Stimulated activated CD8-positive, alpha-beta memory T cell treated with anti-CD3 and anti-CD28 coated beads, Interleukin-12 subunit alpha, Interleukin-12 subunit beta, amount 100 ng/mL, for 4 hours (primary cell): ENCODE measurements around the gene ITPR3.

Source experiments
- DNase-seq: peaks from one replicate; pipeline ENCODE4 v3.0.0-alpha.2; 2020; ENCODE audit warnings: low read depth

The ITPR3 gene

DNA sequence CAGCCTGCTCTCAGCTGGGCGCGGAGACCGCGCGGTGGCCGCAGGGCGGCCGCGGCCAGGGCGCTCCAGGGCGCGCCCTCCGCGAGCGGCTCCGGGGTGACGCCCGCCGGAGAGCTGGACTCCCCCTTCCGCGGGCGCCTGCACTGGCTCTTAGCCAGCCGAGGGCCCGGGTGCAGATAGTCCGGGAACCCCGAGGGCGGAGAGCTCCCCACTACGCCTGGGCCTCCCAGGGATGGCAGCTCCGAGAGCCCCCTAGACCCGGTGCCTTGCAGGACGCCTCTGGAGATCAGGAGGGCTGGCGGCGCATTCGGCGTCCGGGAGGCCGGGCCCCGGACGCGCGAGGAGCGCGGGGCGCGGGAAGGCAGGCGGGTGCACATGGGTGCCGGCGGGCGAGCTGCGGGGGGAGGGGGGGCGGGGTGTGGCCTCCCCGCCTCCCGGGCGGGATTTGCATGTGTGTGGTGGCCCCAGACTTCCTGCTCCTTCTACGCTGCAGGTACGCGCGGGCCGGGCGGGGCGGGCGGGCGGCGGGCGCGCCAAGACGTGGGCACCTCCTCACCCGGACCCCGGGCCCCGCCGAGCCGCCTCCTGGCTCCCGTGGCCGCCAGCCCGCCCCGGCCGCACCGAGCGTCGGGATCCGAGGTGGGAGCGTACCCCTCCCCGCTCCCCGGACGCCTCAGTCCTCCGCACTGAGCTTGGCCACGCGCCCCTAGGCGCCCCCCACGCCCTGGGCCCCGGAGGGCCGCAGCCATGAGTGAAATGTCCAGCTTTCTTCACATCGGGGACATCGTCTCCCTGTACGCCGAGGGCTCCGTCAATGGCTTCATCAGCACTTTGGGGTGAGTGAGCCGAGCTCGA is at the start of gene ITPR3:
Gene ITPR3 (plus strand): TSS at position 467 of the 855 bp plus-strand sequence. CDS start 281 bp downstream, at position 748.
- peak; percentile 66 for DNase-seq

DNA sequence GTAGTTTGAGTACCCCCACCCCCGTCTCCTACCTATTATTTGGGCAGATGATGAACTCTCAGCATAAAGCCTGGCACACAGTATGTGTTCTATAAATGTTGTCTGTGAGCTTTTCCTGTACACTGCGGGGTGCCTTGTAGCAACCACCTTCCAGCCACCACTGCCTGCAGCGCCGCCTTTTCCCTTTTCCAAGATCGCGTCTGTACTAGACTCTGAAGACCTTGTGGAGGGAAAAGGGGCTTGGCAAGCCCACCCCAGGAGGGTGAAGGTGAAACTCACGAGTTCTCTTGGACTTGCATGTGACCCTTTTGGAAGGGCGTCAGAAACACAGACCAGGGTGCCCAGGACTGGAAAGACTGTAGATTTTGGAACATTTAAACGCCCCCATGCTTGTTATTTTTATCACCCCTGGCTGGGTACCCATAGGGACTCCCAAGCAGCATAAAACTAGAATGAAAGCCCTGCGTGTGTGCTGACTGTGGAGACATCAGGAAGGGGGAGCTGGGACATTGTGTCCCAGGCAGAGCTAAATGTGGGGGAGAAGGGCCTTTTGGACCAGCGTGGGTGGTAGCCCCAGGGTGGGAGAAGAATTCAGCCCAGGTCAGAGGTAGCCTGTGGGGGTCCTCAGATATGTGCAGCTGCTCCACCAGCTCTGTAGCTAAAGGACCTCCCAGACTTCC is 49.3 kb upstream of the ITPR3 start:
- DNase-seq: no peak

DNA sequence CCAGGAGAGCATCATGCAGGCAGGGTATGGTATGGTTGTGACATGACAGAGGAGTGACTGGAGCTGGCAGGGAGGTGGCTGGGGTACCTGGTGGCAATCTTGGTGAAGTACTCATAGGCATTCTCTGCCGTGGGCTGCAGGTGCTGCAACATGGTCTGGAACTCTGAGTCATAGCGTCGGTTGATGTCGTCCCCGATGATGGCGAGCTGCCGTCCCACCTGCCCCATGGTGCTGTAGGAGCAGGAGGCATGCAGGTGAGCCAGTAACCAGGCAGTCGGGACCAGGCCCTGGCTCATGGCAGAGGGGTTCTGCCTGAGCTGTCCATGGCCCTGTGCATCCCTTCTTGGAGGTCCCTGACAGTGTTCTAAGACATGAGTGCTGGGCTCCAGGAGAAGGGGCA is 45.9 kb upstream of the ITPR3 start:
- DNase-seq: no peak

DNA sequence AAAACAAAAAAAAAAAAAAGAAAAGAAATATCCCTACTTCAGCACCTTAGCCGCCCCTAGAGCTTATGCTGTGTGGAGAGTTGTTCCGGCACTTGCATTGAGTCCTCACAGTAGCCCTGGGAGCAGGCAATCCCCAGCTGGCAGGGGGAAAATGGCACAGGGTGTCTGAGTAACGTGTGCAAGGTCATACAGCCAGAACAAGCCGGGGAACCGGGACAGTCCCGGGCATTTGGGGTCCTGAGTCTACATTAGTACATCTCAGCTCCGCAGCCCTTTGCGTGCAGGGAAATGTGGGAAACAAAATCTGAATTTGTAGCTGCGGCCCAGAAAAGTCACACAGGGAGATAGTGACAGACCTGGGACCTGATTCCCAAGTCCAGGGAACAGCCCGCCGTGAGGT is 44.5 kb upstream of the ITPR3 start:
- no peak for DNase-seq

DNA sequence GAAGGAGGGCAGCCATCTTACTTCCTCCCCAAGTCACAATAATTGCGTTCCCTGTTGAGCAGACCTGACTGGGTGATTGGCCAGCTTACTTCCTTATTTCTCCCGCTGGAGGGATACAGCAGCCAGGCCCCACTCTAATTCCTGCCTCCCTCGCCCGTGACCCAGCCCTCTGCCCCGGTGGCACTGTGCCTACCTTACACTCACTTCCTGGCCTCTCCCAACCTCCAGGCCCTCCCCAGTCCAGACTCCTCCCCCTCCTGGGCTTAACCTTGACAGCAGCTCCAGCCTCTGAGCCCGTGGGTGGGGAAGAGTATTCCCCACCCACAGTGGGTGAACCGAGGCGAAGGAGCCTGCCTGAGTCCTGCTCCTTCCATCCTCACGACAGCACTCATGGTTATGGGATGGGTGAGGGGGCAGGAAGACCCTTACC is 44.0 kb upstream of the ITPR3 start:
- no peak for DNase-seq

DNA sequence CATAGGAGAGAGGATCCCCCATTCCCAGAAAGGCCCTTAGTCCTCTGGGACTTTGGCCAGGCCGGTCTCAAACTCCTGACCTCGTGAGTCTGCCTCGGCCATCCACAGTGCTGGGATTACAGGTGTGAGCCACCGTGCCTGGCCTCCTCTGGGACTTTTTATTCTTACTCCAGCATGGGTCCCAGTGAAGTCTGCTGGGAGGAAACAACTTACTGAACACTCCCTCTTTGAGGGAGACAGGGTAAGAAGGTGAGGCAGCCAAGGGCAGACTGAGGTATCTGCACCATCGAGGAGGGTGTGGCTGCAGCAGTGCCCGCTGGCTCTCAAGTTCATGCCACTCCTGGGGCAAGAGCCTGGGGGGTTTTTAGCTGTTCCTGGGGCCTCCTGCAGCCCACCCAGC is 43.4 kb upstream of the ITPR3 start:
- no peak for DNase-seq

DNA sequence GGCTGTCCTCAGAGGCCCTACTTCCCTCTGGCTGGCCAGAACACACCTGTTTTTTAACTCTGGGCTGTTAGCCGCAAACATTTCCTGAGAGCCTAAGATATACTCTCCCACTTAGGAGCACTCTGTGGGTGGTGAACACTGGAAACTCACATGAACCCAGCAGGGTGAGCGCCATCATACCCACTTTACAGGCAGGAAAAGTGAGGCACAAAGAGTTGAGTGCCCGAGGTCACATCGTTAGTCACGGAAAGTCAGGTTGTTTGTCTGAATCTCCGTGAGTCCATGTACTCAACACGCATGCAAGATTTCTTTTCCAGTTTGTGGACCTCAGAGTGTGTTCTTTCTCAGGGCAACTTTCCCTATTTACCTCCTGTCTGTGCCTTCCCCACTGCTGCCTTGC is 43.0 kb upstream of the ITPR3 start:
- DNase-seq: no peak

DNA sequence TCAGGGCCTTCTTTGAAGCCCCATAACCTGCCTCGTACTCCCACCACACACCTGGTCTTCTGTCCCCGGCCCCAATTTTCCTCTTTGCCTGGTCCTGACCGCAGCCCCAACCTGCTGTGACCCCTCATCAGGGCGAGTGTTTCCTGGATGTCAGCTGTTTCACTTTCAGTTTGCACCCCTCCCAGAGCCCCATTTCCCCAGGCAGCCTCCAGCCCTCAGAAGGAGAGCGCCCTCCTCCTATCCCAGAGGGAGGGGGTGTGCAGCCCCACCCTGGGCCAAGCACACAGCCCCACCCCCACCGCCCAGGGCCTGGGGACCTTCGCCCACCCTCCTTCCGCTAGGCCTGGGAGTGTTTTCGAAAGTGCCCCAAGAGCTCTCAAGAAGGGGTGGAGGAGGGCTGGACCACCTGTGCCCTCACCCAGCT is 42.5 kb upstream of the ITPR3 start:
- DNase-seq: peak; percentile 18

DNA sequence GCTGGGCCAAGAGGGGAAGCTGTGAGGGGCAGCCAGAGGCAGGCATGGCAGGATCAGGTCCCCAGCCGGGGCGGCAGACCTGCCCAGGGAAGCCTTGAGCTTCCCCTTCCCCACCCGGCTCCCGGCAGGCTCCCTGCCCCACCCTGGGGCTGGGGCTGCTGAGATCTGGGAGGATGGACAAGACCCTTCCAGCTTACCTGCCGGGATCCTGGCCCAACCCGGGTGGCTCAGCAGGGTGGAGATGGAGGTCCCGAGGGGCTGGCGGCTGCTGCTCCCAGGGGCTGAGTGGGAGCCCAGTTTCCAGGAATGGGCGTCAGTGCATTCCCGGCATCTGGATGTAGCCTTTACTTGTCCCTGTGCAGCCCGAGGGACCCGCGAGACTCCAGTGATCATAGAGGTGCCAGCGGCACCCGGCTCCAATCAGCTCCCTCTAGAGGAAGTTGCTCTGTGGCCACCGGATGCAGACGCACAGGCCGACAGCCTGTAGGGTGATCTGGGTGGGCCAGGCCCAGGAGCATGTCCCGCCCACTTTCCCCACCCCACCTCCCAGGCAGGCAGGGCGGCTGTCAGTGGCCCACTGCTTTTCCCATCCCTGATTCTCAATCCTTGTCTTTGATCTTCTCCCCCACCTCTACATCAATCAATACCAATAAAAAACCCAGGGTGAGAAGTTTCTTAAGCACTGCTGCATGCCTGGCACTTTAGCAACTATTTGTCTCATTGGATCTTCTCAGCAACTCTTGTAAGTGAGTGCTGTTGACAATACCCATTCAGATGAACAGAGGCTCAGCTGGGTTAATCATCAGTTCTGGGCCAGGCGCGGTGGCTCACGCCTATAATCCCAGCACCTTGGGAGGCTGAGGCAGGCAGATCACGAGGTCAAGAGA is 41.1 kb upstream of the ITPR3 start, which contains the start of gene BAK1:
Gene BAK1 (minus strand): TSS at position 449 of the 887 bp plus-strand sequence. CDS start 2,672 bp downstream, outside the sequence.
- peak; percentile 66 for DNase-seq

DNA sequence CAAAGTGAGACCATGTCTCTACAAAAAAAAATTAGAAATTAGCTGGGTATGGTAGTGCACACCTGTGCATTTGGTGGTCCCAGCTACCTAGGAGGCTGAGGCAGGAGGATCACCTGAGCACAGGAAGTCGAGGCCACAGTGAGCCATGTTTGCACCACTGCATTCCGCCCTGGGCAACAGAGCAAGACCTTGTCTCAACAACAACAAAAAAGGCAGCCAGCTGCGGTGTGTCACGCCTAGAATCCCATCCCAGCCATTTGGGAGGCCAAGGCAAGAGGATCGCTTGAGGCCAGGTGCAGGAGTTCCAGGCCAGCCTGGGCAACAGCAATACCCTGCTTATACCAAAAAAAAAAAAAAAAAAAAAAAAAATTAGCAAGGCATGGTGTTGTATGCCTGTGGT is 39.9 kb upstream of the ITPR3 start:
- DNase-seq: no peak

DNA sequence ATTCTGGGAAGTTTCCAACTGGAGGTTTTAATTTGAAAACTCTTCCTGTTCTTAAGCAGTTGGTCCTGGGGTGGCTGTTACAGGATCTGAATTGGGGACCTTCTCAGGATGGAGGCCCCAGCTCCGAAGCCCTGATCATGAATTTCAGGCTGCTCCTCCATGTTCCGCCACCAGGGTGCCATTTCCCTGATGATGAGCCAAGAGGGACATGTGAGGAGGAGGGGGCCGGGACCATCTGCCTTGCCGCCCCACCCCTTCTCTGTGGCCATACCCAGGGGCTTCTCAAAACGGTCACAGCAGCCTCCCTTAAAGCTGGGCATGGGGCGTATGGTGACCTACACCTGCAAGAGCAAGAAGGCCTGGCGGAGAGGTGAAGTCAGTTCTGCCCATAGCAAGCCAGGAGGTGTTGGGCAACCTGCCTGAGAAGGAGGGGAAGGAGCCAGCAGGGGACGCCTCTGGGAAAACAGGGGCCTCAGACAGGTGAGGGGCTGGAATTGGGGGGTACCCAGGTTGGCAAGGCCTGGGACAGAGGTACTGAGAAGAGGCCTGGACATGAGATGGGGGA is 37.4 kb upstream of the ITPR3 start:
- no peak for DNase-seq

DNA sequence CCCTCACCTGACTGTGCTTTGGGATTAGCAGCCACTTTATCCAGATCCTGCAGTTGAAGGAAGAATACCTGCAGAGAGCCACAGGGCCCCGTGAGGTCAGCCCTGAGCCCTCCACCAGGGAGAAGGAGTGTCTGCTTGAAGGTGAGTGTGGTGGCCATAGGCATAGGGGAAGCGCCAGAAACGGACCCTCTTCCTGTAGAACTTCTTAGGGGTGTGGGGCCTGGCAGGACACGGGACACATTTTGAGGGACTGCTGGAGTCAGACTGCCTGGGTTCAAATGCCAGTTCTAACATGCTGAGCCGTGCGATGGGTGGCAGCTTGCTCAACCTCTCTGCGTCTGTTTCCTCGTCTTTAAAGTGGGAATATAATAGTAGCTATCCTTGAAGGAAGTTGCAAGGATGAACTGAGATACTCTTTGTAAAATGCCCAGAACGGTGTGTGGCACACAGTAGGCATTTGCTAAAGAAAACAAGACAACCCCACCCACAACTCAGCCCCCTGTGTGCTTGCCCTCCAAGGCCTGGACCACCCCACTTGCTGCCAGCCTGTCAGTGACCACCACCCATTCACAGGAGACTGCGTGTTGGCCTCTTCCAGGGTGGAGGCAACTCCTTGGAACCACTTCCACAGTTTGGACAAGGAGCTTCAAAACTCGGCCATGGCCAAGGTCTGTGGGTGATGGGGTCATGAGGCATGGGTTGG is 36.3 kb upstream of the ITPR3 start:
- no peak for DNase-seq

DNA sequence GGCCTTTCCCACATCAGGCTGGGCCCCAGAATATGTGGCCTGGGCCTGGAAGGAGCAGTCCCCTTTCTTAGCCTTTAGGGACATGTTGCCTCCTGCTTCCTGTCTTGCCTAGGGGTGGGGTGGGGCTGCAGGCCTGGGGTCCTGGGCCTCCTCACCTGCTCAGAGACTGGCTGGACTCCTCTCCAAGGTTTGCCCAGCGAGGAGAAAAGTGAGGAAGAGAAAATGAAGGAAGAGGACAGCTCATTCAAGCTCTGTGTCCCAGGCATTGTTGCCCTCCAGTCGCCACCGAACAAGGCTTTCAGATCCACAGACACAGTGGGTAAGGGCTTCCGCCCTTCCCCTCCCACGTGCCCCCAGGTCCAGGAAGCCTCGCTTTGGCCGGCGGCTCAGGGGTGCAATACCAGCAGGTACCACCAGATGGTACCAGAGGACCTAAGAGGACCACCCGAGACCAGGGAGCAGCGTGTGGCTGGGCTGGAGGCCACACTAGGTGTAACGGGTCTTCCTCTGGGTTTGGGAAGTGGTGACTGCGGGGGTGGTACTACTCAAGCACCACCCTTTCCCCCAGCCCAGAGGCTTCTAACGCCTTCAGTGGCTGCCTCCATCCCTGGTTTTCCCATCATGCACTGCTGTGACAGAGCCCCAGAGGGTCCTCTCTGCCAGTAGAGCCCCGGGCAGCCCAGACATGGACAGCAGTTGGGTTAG is 35.6 kb upstream of the ITPR3 start:
- peak; percentile 73 for DNase-seq

DNA sequence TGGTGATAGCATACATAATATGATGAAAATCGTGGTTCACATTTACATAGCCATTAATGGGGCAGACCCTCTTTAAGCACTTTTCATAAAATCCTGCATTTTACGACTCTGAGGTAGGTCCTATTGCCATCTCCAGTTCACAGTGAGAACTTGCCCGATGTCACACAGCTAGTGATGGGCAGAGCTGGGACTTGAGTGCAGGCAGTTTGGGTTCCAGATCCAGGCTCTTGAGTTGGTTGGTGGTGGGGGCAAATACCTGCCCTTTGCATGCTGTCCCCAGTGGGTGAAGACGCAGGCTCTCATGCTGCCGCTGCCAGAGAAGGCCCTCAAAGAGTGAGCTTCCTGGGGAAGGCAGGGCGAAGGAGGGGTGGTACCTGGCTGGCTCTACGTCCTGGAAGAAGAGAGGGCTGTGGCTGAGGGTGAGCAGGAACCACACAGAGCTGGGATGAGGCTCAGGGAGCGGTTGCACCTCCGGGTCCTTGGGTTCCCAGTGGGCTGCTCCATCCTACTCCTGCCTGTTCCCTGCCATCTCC is 34.9 kb upstream of the ITPR3 start:
- no peak for DNase-seq

DNA sequence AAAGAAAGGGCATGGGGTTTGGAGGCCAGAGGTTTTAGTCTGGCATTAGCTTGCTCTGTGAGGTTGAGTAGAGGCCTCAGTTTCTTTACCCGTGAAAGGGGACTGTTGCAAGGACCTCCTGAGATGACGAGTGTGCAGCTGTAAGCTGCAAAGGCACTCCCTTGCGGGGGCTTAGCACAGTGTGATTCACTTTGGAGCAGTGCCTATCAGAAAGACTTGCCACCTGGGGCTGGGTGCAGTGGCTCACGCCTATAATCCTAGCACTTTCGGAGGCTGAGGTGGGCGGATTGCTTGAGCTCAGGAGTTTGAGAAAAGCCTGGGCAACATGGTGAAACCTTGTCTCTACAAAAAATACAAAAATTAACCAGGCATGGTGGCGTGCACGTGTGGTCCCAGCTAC is 33.6 kb upstream of the ITPR3 start:
- DNase-seq: no peak

DNA sequence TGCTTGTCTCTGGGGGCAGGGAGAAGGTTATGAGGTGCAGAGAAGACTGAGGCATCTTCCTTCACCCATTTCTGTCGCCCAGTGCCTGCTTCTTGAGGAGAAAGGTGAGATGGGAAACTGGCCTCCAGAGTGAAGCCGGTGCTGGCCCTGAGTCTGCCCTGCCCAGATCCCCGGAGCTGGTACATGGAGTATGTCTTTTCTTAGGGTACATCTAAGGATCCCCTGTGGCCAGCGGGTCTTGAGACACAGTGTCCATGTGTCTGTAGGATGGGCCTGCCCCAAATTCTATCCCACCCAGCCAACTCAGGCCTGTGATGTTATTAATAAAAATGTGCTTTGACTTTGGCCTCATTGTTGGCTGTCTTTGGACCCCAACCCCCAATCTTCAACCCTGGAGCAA is 32.2 kb upstream of the ITPR3 start:
- DNase-seq: no peak

DNA sequence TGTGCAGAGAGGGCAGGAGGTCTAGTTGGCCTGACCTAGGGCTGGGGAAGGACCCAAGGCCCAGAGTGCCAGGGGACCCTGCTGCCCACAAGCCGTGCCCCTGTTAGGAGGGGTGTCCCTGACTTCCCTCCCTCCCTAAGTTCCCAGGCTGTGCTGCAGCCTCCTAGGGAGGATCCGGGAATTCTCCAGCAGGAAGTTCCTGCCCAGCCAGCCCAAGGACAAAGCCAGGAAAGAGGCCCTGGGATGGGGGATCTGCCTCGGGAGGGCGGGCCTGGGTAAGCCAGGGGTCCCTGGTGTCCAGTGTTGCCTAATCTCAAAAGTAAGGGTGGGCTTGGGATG is 31.8 kb upstream of the ITPR3 start:
- no peak for DNase-seq

DNA sequence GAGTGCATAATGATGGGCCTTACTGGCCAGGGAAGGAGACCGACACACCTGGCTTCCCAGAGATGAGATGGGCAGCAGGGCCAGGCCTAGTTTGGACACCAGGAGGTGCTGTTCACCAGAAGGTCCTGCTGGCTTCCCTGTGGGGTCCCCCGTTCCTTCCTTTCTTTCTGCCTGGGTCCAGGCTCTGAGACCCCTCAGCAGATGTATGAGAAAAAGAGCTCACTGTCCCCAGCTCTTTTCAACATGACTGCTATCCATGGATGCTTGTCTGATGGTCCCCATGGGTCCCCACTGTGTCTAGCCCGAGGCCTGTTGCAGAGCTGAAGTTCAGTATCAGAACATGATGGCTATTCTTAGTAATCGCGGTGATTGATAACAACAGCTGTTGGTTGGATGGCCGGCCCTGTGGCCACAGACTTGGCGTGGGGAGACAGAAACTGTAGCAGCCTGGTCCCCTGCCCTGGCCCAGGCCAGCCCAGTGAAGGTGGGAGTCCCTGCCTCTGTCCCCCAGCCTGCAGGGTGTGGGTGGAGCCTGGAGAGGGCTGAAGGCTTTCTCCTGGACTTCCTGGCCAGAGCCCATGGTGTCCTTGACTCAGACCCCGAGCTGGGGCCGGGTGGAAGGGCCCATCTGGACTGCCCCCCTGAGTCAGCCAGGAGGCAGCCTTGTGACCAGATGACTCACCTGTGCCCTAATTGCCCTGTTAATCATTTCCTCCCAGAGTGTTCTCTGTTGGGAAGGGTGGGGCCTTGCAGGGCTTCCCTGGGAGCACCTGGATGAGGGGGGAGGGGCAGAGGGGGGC is 31.2 kb upstream of the ITPR3 start:
- peak; percentile 28 for DNase-seq

DNA sequence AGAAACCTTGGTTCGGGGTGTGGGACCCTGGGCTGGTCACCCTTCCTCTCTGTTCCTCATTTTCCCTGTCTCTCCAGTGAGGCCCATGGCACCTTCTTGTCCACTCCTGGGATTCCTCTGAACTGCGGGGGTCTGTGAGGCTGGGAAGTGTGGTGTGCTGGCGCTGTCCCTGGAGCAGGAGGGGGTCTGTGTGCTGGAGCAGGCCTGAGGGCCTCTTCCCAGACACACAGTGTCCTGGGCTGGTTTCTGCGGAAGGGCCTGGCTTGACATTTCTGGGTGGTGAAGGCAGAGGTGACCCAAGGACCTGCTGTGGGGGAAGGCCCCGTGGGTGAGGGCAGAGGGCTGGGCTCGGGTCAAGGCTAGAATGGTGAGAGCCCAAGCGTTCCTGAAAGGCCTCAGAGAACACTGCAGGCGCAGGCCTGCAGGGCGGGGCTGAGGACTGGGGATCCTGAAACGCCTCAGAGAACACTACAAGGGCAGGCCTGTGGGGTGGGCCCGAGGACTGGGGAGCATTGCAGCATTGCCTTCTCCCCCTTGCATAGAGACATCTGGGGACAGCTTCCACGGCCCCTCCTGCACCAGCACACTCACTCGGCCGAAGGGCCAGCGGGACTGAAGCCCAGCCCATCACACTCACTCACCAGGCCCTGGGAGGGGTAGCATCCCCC is 30.5 kb upstream of the ITPR3 start:
- DNase-seq: no peak
